GM23338 (cell line): ENCODE measurements around the gene HS3ST6. TPM values are rescaled to one million over a fixed set of nuclear protein-coding genes. Genes with fewer than 3 reads are reported as not detected.

Source experiments
- ATAC-seq: fragments of 200-7000 bp; cut with Tn5 transposase; 3 replicates; pipeline ENCODE4 v1.9.1; 2020
- DNase-seq: peaks from one replicate; pipeline ENCODE4 v3.0.0-alpha.2; 2015; ENCODE audit warnings: low spot score
- H2AFZ ChIP-seq: fragments of 200-600 bp; sonication (generic); 2 replicates; pipeline ENCODE4 v1.8.0; 2016; ENCODE audit warnings: antibody characterized with exemption, mild to moderate bottlenecking, moderate library complexity
- H3F3A ChIP-seq: fragments of 200-600 bp; sonication (generic); replicated peaks from 2 replicates; pipeline ENCODE4 v1.8.0; 2017; ENCODE audit warnings: antibody characterized with exemption, mixed run types, low read depth
- H3K27ac ChIP-seq: fragments of 200-600 bp; sonication (generic); 2 replicates; pipeline ENCODE4 v1.6.1; 2016; ENCODE audit warnings: low read depth
- H3K27me3 ChIP-seq: fragments of 200-600 bp; sonication (generic); 2 replicates; pipeline ENCODE4 v1.8.0; 2016; ENCODE audit warnings: mild to moderate bottlenecking, mixed run types, moderate library complexity; ENCODE audit not compliant: insufficient read depth
- H3K36me3 ChIP-seq: fragments of 200-600 bp; sonication (generic); 2 replicates; pipeline ENCODE4 v1.8.0; 2016; ENCODE audit warnings: mild to moderate bottlenecking; ENCODE audit not compliant: insufficient read depth
- H3K4me1 ChIP-seq: fragments of 200-600 bp; sonication (generic); 2 replicates; pipeline ENCODE4 v1.8.0; 2016; ENCODE audit warnings: mild to moderate bottlenecking, moderate library complexity; ENCODE audit not compliant: insufficient read depth
- H3K4me2 ChIP-seq: fragments of 200-600 bp; sonication (generic); 2 replicates; pipeline ENCODE4 v1.7.1; 2017; ENCODE audit warnings: mixed run types
- H3K4me3 ChIP-seq: fragments of 200-600 bp; sonication (generic); 2 replicates; pipeline ENCODE4 v1.6.1; 2016; ENCODE audit warnings: mixed run types
- H3K79me2 ChIP-seq: fragments of 200-600 bp; sonication (generic); replicated peaks from 2 replicates; pipeline ENCODE4 v1.8.0; 2017; ENCODE audit warnings: mild to moderate bottlenecking; ENCODE audit not compliant: insufficient read depth
- H3K9me2 ChIP-seq: fragments of 200-600 bp; sonication (generic); 2 replicates; pipeline ENCODE4 v1.8.0; 2017; ENCODE audit not compliant: insufficient read depth
- H4K20me1 ChIP-seq: fragments of 200-600 bp; sonication (generic); replicated peaks from 2 replicates; pipeline ENCODE4 v1.8.0; 2017; ENCODE audit warnings: mild to moderate bottlenecking; ENCODE audit not compliant: insufficient read depth
- H3K27ac Mint-ChIP-seq: 2 replicates; pipeline ENCODE4 v1.8.0; 2020; ENCODE audit warnings: inconsistent platforms, mild to moderate bottlenecking, moderate library complexity, mixed read lengths
- H3K27me3 Mint-ChIP-seq: 3 replicates; pipeline ENCODE4 v1.8.0; 2022; ENCODE audit warnings: low read depth, mild to moderate bottlenecking, moderate library complexity, mixed read lengths, inconsistent platforms; ENCODE audit not compliant: insufficient read depth, poor library complexity
- H3K36me3 Mint-ChIP-seq: 3 replicates; pipeline ENCODE4 v1.8.0; 2021; ENCODE audit warnings: low read depth, mild to moderate bottlenecking, inconsistent platforms, moderate library complexity, mixed read lengths
- H3K4me1 Mint-ChIP-seq: 3 replicates; pipeline ENCODE4 v1.8.0; 2020; ENCODE audit warnings: mild to moderate bottlenecking, inconsistent platforms, mixed read lengths
- H3K4me3 Mint-ChIP-seq: 3 replicates; pipeline ENCODE4 v1.8.0; 2021; ENCODE audit warnings: moderate library complexity, mild to moderate bottlenecking, inconsistent platforms, mixed read lengths
- H3K9me3 Mint-ChIP-seq: 3 replicates; pipeline ENCODE4 v1.8.0; 2020; ENCODE audit warnings: moderate library complexity, mild to moderate bottlenecking, inconsistent platforms, mixed read lengths
- CREB1 ChIP-seq: fragments of 250-450 bp; sonication (Bioruptor Pico); IDR thresholded peaks from 2 replicates; pipeline ENCODE4 v1.5.0; 2020; ENCODE audit warnings: low read depth, mild to moderate bottlenecking, moderate library complexity
- EZH2 ChIP-seq: fragments of 200-600 bp; sonication (generic); IDR thresholded peaks from one replicate; pipeline ENCODE4 v1.8.0; 2017; ENCODE audit warnings: antibody characterized with exemption, mild to moderate bottlenecking, low read depth; ENCODE audit not compliant: unreplicated experiment
- EZH2phosphoT487 ChIP-seq: fragments of 200-600 bp; sonication (generic); IDR thresholded peaks from one replicate; pipeline ENCODE4 v1.8.1; 2018; ENCODE audit warnings: antibody characterized with exemption; ENCODE audit not compliant: unreplicated experiment
- JUNB ChIP-seq: IDR thresholded peaks from one replicate; pipeline ENCODE4 v1.6.1; 2016; ENCODE audit warnings: antibody characterized with exemption; ENCODE audit not compliant: unreplicated experiment
- NANOG ChIP-seq: IDR thresholded peaks from 2 replicates; pipeline ENCODE4 v1.6.1; 2016; ENCODE audit warnings: antibody characterized with exemption, borderline replicate concordance
- POLR2AphosphoS5 ChIP-seq: IDR thresholded peaks from 2 replicates; pipeline ENCODE4 v1.6.1; 2016; ENCODE audit warnings: antibody characterized with exemption, low read depth
- STAT1 ChIP-seq: IDR thresholded peaks from one replicate; pipeline ENCODE4 v1.6.1; 2016; ENCODE audit warnings: antibody characterized with exemption; ENCODE audit not compliant: unreplicated experiment
- ZNF114 ChIP-seq: fragments of 250-450 bp; sonication (Bioruptor Pico); IDR thresholded peaks from 2 replicates; pipeline ENCODE4 v1.5.0; 2020; ENCODE audit warnings: mild to moderate bottlenecking, moderate library complexity
- ZNF331 ChIP-seq: fragments of 250-450 bp; sonication (Bioruptor Pico); IDR thresholded peaks from 2 replicates; pipeline ENCODE4 v1.5.0; 2020; ENCODE audit warnings: low read depth, mild to moderate bottlenecking, moderate library complexity
- polyA plus RNA-seq: library from polyadenylated mRNA; unstranded; fragments of >200 nt; fragmentation: Nextera tagmentation; extraction: Ambion mirVana; gene quantifications from 2 replicates; pipeline ENCODE4 v1.2.1, GENCODE V29; 2016
- total RNA-seq: library from RNA; depleted of rRNA; stranded (reverse); fragments of >200 nt; shearing (Covaris generic); gene quantifications from 2 replicates; pipeline ENCODE4 v1.2.3, GENCODE V29; 2014
- TF ChIP-seq, protein P1 (sequence below): fragments of 250-450 bp; sonication (Bioruptor Pico); IDR thresholded peaks from 2 replicates; pipeline ENCODE4 v1.5.0; 2020; ENCODE audit warnings: mild to moderate bottlenecking, moderate library complexity
- TF ChIP-seq, protein P2 (sequence below): IDR thresholded peaks from 2 replicates; pipeline ENCODE4 v1.6.1; 2016; ENCODE audit warnings: antibody characterized with exemption
- TF ChIP-seq, protein P3 (sequence below), 2 experiments: fragments of 200-600 bp in 1 of 2; sonication (generic) in 1 of 2; conservative IDR thresholded peaks; 2 replicates each; pipeline versions ENCODE4 v1.5.1 to v1.6.1; 2016 to 2017; ENCODE audit warnings: antibody characterized with exemption in 2 of 2, low read depth in 2 of 2, mild to moderate bottlenecking in 2 of 2, moderate library complexity in 1 of 2
- TF ChIP-seq, protein P4 (sequence below): IDR thresholded peaks from one replicate; pipeline ENCODE4 v1.6.1; 2018; ENCODE audit warnings: antibody characterized with exemption; ENCODE audit not compliant: unreplicated experiment

Gene HS3ST6
- total and polyA plus RNA-seq, 2 experiments from 2014 or later, result 0.21 TPM; not detected in 1

DNA sequence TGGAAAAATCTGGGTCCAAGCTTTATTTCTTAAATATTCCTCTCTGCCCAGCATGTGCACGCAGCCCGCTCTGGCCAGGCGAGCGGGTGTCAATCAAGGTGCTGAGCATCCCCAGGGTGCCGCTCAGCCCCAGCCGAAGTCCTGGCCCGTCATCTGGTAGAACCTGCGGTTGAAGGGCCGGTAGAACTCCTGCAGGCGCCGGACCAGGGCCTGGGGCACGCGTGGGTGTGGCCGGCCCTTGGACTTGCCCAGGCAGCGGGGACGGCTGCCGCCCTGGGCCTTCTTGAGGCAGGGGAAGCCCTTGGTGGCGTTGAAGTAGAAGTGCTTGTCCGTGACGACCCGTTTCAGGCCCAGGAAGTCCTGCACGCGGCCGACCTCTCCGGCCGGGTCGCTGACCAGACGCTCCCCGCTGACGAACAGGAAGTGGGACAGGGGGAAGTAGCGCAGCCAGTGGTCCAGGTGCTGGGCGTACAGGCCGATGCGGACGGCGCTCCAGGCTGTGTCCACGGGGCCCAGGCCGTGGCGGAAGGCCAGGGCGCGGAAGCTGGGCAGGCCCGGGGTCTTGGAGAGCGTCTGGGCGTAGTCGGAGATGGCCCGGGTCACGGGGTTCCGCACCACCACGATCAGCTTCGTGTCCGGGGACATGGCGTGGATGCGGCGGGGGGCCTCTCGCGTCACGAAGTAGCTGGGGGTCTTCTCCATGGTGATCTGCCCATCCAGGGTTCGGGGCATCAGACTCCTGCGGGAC, 6.6 kb downstream of the HS3ST6 start:
- DNase-seq (no peak), ATAC-seq (no peak)
- Mint-ChIP-seq H3K27me3 (peaks cover 30% of the 10 kb centered on the region), H3K9me3 (no peaks in the 10 kb centered on the region), H3K4me3 (no peak overlapping the region), H3K27ac (no peak overlapping the region), H3K36me3 (no peaks in the 10 kb centered on the region), H3K4me1 (peaks cover 26% of the 10 kb centered on the region)
- no peak overlapping the region for H3K4me3 ChIP-seq
- no peak overlapping the region for H3K27ac ChIP-seq
- H2AFZ ChIP-seq, result no peak overlapping the region
- H3K4me2 ChIP-seq, result no peak overlapping the region
- H3K9me2 ChIP-seq, result no peaks in the 10 kb centered on the region
- no peaks in the 10 kb centered on the region for H4K20me1 ChIP-seq
- no peaks in the 10 kb centered on the region for H3K79me2 ChIP-seq
- peaks cover 8% of the 10 kb centered on the region; the same call in 1 of the 2 replicates for H3K4me1 ChIP-seq
- H3K27me3 ChIP-seq, result peaks cover 17% of the 10 kb centered on the region
- no peak for TF ChIP-seq ZNF114
- TF ChIP-seq JUNB, result no peak
- no peak for TF ChIP-seq STAT1
- TF ChIP-seq, protein P1, sequence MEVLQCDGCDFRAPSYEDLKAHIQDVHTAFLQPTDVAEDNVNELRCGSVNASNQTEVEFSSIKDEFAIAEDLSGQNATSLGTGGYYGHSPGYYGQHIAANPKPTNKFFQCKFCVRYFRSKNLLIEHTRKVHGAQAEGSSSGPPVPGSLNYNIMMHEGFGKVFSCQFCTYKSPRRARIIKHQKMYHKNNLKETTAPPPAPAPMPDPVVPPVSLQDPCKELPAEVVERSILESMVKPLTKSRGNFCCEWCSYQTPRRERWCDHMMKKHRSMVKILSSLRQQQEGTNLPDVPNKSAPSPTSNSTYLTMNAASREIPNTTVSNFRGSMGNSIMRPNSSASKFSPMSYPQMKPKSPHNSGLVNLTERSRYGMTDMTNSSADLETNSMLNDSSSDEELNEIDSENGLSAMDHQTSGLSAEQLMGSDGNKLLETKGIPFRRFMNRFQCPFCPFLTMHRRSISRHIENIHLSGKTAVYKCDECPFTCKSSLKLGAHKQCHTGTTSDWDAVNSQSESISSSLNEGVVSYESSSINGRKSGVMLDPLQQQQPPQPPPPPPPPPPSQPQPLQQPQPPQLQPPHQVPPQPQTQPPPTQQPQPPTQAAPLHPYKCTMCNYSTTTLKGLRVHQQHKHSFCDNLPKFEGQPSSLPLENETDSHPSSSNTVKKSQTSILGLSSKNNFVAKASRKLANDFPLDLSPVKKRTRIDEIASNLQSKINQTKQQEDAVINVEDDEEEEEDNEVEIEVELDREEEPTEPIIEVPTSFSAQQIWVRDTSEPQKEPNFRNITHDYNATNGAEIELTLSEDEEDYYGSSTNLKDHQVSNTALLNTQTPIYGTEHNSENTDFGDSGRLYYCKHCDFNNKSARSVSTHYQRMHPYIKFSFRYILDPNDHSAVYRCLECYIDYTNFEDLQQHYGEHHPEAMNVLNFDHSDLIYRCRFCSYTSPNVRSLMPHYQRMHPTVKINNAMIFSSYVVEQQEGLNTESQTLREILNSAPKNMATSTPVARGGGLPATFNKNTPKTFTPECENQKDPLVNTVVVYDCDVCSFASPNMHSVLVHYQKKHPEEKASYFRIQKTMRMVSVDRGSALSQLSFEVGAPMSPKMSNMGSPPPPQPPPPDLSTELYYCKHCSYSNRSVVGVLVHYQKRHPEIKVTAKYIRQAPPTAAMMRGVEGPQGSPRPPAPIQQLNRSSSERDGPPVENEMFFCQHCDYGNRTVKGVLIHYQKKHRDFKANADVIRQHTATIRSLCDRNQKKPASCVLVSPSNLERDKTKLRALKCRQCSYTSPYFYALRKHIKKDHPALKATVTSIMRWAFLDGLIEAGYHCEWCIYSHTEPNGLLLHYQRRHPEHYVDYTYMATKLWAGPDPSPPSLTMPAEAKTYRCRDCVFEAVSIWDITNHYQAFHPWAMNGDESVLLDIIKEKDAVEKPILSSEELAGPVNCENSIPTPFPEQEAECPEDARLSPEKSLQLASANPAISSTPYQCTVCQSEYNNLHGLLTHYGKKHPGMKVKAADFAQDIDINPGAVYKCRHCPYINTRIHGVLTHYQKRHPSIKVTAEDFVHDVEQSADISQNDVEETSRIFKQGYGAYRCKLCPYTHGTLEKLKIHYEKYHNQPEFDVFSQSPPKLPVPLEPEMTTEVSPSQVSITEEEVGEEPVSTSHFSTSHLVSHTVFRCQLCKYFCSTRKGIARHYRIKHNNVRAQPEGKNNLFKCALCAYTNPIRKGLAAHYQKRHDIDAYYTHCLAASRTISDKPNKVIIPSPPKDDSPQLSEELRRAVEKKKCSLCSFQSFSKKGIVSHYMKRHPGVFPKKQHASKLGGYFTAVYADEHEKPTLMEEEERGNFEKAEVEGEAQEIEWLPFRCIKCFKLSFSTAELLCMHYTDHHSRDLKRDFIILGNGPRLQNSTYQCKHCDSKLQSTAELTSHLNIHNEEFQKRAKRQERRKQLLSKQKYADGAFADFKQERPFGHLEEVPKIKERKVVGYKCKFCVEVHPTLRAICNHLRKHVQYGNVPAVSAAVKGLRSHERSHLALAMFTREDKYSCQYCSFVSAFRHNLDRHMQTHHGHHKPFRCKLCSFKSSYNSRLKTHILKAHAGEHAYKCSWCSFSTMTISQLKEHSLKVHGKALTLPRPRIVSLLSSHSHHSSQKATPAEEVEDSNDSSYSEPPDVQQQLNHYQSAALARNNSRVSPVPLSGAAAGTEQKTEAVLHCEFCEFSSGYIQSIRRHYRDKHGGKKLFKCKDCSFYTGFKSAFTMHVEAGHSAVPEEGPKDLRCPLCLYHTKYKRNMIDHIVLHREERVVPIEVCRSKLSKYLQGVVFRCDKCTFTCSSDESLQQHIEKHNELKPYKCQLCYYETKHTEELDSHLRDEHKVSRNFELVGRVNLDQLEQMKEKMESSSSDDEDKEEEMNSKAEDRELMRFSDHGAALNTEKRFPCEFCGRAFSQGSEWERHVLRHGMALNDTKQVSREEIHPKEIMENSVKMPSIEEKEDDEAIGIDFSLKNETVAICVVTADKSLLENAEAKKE (CRISPR knock-in tag), result no peak
- TF ChIP-seq EZH2phosphoT487, result no peak
- TF ChIP-seq, protein P2, sequence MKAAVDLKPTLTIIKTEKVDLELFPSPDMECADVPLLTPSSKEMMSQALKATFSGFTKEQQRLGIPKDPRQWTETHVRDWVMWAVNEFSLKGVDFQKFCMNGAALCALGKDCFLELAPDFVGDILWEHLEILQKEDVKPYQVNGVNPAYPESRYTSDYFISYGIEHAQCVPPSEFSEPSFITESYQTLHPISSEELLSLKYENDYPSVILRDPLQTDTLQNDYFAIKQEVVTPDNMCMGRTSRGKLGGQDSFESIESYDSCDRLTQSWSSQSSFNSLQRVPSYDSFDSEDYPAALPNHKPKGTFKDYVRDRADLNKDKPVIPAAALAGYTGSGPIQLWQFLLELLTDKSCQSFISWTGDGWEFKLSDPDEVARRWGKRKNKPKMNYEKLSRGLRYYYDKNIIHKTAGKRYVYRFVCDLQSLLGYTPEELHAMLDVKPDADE, result no peak
- TF ChIP-seq, protein P3, sequence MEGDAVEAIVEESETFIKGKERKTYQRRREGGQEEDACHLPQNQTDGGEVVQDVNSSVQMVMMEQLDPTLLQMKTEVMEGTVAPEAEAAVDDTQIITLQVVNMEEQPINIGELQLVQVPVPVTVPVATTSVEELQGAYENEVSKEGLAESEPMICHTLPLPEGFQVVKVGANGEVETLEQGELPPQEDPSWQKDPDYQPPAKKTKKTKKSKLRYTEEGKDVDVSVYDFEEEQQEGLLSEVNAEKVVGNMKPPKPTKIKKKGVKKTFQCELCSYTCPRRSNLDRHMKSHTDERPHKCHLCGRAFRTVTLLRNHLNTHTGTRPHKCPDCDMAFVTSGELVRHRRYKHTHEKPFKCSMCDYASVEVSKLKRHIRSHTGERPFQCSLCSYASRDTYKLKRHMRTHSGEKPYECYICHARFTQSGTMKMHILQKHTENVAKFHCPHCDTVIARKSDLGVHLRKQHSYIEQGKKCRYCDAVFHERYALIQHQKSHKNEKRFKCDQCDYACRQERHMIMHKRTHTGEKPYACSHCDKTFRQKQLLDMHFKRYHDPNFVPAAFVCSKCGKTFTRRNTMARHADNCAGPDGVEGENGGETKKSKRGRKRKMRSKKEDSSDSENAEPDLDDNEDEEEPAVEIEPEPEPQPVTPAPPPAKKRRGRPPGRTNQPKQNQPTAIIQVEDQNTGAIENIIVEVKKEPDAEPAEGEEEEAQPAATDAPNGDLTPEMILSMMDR (conservative IDR thresholded peaks at IDR 0.05; ENCODE audit: low read depth in 2 of 2), result no peak
- TF ChIP-seq CREB1 (CRISPR knock-in tag), result no peak
- TF ChIP-seq POLR2AphosphoS5, result no peak
- no peak for TF ChIP-seq ZNF331 (CRISPR knock-in tag)
- no peak for TF ChIP-seq NANOG
- TF ChIP-seq EZH2, result no peak
- TF ChIP-seq, protein P4, sequence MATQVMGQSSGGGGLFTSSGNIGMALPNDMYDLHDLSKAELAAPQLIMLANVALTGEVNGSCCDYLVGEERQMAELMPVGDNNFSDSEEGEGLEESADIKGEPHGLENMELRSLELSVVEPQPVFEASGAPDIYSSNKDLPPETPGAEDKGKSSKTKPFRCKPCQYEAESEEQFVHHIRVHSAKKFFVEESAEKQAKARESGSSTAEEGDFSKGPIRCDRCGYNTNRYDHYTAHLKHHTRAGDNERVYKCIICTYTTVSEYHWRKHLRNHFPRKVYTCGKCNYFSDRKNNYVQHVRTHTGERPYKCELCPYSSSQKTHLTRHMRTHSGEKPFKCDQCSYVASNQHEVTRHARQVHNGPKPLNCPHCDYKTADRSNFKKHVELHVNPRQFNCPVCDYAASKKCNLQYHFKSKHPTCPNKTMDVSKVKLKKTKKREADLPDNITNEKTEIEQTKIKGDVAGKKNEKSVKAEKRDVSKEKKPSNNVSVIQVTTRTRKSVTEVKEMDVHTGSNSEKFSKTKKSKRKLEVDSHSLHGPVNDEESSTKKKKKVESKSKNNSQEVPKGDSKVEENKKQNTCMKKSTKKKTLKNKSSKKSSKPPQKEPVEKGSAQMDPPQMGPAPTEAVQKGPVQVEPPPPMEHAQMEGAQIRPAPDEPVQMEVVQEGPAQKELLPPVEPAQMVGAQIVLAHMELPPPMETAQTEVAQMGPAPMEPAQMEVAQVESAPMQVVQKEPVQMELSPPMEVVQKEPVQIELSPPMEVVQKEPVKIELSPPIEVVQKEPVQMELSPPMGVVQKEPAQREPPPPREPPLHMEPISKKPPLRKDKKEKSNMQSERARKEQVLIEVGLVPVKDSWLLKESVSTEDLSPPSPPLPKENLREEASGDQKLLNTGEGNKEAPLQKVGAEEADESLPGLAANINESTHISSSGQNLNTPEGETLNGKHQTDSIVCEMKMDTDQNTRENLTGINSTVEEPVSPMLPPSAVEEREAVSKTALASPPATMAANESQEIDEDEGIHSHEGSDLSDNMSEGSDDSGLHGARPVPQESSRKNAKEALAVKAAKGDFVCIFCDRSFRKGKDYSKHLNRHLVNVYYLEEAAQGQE, result no peak
- H3K36me3 ChIP-seq, result no peaks in the 10 kb centered on the region
- no peaks in the 10 kb centered on the region for H3F3A ChIP-seq
